Measurements from ENCODE around the gene CPSF4L.

The CPSF4L gene

DNA sequence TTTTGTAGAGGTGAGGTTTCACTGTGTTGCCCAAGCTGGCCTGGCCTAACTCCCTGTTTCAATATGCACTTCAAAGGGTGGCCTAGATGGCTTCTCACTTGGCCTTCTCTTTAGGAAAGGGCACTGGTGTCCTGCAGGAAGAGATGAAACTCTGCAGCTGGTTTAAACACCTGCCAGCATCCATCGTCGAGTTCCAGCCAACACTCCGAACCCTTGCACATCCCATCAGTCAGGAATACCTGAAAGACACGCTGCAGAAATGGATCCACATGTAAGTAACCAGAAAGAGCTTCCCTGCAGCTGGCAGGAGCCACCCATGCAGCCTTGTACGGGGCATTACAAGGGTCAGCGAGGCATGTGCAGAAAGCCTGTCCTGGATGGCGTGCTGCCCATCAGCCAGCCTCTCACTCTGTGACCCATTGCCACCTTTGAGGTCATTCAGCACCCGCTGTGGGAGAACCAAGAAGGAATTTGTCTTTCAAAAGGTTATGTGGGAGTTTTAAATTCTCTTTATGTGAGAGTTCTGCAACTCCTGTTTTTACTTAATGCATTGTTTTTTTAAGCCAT lies 61.8 kb downstream of the CPSF4L start:
- DNase-seq = no peak

DNA sequence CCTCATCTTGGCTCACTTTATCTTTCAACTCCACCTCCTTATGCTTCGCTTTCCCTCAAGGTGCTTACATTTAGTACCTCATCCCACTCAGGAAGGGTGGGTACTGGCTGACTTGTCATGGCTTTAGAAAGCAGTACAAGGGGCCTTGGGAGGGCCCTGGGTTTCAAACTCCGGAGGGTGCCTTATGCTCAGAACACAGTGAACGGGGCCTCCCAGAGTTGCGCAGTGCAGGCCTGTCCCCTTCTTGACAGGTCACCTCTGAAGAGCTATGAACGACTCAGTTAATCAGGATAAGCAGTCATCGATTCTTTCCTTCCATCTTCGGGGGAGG lies 62.8 kb downstream of the CPSF4L start:
- no peak for DNase-seq

Measured in activated naive CD4-positive, alpha-beta T cell (primary cell).